GM19463 (cell line): ENCODE measurements around the gene DCLK1.

ENCODE experiments used
- ATAC-seq: cut with Tn5 transposase; IDR thresholded peaks from one replicate; pipeline ENCODE4 v1.9.1; 2021; ENCODE audit warnings: mild to moderate bottlenecking, moderate library complexity; ENCODE audit not compliant: unreplicated experiment

DCLK1 gene

DNA sequence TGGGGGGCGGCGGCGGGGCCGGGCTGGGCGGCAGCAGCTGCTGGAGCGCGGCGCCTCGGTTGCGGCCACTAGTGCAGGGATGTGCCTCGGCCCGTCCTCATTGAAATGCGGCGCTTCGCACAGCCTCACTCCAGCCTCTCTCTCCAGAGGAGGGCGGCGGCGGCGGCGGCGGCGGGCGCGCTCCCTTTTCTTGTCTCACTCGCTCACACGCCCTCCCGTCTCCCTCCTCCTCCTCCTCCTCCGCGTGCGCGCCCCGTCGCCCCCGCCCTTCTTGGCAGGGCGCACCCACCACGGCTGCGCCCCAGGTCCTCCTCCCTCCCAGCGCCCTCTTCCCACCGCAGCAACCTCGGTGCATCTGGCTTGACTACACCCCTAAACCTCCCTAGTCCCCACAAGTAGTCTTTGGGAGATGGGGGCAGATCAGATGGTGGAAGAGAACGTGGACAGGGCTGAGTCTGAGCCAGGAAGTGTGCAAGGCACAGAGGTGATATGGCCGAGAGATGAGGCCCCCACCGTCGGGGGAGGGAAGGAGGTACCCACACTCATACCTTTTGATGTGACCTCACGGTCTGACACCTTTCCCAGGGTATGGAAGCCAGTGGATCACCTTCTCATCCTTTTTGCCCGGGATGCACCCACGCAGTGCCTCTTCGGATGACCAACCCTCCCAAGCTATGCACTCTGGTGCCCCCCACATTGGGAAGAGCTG, at the start of gene DCLK1:
TSS of gene DCLK1 (minus strand) at position 161 of the 709 bp plus-strand sequence.
- ATAC-seq: no peak

DNA sequence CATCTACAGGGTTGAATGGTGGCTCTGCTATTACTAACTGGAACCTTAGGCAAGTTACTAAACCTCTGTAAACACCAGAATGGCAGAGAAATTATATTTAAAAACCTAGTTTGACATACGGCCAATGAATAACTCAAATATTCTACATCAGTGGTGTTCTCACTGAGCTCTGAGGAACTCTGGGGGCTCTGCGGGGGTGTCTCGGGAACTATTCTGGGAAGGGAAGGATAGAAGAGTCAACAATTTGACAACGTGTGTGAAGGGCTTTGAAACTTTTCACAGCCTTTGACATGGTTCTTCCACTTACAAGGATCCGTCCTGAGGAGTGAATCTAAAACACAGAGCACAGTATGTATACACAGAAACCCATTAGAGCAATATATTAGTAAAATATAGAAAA, 44.4 kb upstream of the DCLK1 start:
- ATAC-seq: no peak

DNA sequence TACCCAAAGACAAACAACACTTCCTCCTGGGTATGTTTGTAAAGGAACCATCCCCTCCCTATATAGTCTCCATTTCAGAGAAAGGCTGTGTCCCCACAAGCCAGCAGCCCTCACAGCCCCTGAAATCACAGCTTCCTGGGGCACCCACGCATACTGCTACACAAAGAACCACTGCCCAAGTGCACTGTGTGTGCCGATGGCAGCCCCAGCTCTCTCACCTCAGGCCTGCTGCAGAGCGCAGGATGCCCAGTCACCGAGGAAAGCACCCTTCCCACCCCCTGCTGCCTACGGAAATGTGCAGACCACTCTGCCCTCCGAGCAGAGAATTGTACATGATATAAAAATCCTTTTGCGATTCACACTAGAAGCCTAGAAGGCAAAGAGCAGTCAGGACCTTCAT, 43.7 kb upstream of the DCLK1 start:
- ATAC-seq: no peak

DNA sequence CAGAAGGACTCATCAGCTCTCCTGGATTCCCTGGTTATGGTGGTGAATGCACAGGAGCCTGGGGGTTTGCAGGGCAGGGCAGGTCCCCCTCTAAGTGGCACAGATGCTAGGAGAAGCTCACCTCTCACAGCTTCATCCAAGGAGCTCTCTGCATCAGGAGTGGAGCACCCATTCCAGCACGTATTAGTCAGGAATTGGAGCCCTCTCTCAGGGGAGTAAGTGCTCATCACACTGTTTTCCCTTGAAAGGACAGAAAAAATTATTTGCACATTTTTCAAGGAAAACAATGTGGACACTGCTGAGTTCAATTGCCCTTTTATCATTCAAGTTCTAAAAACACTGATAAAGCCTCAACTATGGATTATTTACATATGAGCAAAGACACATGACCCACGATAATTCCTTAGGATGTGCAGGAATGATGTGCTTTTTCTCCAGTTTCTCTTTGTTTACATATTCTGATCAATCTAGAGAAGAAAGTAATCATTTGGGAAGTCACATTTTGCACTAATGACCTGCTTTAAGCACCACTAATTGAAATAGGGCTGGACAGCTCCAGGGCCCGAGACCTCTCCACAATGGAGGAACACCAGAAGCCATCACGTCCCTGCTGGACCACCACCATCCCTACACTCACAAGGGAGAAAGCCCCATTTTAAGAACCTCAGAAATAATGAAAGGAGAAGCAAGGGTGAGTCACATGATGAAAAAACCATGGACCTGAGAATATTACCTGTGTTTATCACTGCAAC, 42.6 kb upstream of the DCLK1 start:
- ATAC-seq: no peak

DNA sequence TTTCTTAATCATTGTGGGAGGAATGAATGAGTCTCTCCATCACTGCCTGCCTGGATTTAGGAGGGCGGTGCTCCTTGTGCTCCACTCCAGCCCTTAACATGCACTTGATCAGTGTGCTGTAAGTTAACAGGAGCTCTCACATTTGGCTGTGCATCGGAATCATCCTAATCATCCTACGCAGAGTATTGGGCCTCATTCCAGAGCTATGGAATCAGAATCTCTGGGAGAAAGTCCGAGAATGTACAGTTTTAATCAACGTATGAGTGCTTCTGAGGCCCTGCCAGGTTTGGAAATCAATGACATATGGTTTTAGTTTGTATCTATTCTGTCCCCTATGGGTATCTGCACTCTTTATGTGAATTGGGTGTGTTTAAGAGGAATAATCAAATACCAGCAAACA, 34.9 kb upstream of the DCLK1 start:
- ATAC-seq: no peak

DNA sequence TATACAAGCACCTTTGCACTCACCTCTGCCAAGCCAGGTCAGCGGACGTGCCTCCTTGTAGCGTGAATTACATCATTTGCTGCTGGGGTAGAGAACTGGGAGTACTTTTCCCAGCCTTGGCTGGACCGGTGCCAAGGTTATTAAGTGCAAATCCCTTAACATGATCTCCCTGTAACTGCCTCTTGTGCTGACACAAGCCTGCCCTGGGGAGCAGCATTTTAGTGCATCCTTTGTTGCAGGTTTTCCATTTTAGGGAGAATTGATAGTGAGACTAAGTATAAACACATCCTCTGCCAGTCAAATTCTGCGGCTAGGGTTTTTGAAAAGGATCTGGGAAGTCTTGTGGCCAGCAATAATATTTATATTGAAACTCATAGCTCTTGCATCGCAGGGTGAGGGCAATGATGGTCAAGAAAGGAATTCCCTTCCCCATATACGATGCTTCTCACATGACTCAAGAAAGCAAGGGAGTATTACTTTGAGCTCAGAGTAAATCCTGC, 32.7 kb upstream of the DCLK1 start:
- ATAC-seq: no peak

DNA sequence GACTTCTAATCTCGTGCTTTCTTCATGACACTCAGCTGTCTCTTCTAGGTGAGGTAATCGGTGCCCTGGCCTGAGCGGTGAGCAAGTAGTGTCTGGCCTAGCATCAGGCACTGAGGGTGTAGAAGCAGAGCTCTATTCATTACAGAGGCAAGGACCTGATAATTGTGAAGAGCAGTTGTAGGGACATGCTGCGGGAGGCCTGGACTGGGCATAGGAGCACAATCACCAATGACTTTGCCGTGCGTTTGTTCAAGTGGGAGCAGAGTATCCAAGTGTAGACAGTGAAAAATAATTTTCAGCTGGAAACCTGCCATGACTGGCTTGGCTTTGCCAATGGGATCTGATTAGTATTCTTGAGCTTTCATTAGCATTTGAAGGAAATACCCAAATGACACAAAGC, 32.1 kb upstream of the DCLK1 start:
- no peak for ATAC-seq

DNA sequence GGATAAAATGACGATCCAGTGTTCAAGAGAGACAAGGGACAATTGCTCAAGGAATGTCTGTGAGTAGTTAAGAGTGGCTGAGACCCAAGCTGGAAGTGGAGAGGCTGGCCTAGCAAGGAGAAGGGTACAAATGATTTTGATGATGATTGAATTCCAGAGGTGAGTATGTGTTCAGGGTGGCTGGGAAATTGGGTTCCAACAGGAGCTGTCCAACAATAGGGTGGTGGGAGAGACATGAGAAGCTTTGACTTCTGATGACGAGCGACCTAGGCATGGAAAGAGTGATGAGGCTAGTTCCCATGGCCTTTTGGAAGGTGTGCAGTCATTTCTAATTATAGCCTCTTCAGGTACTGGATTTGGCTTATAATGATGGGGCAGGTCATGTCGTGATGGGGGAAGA, 29.1 kb upstream of the DCLK1 start:
- ATAC-seq: no peak

DNA sequence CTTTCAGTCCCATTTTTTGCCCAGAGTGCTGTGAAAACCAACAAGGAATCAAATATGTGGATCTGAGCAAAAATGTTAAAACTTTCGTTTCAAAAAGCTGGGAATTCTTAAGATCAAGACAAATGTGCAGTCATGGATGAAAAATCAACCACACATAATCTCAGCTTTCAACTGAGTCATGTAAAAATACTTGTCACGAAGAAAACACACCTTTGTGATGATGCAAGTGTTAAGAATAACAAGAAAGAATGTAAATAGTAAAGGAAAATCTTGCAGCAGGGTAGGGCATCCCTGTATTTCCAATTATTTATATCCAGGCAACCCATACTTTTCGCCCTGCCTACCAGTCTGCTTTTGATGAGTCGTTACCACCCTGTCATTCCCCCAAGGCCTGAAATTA, 27.4 kb upstream of the DCLK1 start:
- no peak for ATAC-seq

DNA sequence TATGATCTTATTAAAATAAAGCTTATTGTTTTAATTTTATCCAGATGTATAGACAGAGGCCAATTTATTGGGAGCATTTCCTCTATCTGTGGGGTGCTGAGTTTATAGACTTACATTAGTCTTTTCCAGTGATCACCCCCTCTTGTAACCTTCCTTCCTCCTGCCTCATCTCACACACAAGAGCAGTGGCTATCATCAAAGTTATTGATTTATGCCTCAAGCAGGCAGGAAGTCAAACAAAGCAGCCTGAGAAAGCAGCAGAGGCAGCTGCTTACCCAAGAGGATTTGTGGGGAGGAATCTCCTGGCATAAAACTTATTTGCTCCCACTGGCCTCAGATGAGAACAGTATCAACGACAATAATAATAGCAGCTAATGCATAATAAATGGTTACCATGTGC, 26.3 kb upstream of the DCLK1 start:
- ATAC-seq: no peak

DNA sequence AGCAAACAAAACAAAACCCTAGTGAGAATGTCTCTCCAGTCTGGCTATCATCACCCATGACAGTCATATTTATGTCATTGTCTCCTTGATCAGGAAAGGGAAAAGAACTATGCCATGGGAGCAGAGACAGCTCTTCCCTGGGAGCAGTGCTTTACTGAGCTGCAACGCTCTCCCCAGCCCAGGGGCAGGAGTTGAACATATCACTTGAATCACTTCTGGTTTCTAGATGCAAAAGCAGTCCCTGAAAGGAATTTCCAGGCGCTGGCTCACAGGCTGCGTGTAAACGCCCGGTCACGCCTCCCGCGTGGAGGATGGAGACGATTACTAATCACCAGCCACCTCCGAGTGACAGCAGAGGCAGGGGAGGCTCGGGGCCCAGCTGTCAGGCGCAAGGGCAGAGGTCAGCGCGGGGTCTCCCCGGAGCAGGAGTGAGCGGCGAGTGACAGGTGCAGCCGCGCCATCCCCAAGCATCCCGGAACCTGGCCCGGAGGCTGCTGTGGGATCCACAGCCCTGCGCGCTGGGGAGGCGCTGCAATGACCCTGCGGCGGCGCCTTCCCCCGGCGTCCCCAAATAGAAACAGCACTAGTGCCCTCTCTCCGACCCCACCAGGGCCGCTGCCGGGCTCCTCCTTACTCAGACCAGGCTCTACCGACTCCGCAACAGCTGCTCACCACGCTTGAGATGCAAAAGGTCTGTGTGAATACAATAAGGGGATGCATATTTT, 23.5 kb upstream of the DCLK1 start:
- ATAC-seq: no peak

DNA sequence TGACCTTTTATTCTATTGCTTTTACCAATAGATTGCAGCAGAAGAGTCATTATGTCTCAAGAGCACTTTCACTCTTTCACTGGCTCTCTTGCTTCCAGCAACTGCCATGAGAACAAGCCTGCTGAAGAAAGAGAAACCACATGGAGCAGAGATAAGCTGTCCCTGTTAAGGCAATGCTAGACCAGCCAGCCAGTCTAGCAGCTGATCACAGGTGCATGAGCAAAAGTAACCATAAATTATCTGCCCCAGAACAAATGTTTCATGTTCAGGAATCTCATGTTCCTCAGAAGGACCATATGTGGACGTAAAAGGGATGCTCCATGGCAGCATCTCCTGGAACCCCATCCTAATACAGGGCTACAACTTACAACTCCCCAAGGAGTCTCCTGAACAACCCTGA, 20.4 kb upstream of the DCLK1 start:
- ATAC-seq: no peak

DNA sequence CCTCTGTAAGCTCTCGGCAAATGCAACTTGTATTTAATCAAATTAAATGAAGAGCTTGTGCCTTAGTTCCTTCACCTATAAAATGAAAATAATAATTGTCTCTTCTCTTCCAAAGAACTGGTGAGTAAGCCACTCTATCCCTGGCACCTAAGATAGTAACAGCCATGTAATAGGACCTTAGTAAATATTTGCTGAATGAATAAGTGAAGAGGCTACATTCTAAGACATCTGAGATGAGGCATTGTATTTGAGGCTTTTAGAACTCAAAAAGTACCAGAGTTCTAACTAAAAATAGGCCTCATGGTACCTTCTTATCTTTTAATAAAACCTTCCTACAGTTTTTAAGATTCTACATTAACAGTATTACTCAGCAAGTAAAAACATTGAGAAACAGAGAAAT, 17.3 kb upstream of the DCLK1 start:
- ATAC-seq: no peak

DNA sequence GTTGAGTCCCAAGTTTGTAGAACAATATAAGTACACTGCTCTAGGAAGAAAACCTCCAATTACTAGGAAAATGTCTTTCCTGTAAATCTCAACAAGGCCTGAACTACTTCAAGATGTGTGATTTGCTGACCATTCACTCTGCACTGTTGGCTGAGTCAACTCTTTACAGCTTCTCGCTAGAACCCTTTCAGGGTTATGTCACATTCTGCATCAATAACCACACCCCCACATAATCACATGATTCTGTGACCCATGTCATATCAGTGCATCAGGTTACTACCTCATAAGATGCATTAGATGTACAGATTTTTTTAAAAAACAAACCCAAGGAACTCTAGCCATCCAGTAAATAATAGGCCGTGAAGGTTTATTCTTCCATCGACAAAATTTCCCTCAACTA, 16.1 kb upstream of the DCLK1 start:
- ATAC-seq: no peak

DNA sequence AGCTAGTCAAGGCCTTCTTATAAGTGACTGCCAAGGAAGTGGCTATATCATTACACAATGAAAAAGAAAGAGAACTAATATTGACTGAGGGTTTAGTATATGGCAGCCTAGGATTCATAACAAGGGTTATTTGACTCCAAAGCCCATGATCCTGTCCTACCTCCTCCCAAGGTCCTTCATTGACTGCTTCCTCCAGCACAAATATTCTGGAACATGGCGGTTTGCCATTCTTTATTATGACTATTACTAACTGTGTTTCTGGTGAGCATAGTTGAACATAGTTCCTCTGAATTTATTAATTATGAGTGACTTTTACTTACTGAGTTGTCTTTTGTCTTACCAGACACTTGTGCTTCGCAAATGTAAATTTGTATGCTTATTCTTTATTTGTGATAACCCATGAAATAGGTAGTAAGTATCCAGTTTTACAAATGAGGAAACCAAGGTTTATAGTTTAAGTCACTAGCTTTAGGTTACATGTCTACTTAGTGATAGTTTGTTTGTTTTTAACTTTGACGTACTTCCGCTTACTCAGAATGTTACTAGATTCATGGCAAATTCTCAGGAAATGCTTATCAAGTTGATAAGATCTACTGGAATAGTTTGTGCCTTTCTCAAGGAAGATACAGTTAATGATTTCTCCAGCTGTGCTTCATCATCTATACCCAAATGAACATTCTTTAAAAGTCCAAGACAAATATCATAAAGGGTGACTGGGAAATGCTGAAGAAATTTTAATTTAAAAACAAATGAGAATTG, 15.5 kb upstream of the DCLK1 start:
- no peak for ATAC-seq

DNA sequence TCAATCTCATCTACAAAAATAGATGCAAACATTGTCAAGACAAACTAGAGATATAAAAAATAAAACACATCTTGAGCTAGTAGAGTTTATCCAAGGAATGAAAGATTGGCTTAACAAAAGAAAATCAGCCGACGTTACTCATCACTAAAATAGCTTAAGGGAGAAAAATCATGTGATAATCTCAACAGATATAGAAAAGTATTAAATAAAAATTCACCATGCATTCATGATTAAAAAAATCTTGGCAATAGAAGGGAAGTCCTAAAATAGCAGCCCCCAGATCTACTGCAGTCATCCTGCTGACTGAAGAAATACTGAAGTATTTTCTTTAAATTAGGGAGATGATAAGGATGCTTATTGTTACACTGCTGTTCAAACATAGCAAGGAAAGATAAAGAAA, 12.6 kb upstream of the DCLK1 start:
- no peak for ATAC-seq

DNA sequence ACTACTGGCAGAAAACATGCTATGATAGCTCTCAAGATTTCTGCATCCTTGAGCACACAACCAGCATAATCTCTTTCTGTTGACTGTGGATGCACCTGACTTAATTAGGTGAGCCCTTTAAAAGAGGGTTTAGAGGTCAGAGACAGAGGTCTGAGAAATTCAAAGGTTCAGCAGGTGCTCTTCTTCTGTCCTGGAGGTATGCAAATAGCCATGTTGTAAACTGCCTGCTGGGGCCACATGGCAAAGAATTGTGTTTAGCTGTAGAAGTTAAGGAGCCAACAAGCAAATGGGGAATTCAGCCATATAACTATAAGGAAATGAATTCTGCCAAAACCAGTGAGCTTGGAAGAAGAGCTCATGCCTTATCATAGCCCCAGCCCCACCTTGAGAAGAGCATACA, 11.6 kb upstream of the DCLK1 start:
- ATAC-seq: no peak

DNA sequence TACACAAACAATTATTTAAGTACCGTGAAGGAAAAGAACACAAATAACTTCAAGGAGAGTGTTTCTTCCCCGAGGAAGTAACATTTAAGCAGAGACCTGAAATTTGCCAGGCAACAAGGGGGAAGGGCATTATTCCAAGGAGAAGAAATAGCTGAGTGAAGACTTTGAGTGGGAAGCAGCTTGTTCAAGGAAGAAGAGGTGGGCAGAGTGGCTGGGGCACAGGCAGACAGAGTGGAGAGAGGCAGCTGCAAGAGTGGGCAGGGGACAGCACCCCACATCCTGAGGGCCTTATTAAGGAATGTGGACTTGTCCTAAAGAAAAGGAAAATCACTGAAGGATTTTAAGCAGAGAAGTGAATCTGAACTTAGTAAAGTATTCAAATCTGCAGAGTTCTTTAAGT, 4.7 kb upstream of the DCLK1 start:
- ATAC-seq: no peak

DNA sequence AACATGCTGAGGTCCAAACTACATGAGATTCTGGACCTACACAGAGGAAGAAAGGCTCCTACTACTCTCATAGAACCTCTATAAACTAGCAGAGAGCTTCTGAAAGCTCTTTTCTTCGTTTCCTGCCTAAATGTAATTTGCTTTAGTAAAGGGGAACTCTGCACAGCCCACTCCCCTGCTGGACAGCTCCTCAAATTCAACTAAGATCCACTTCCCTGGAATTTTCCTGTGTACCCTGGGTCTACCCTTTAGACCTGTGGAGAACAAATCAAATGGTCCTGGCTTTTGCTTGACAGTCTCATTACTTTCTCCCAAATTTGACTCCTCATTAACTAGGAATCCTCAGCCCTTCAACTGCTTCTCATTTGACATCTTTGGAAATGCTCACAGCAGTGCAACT, 3.5 kb upstream of the DCLK1 start:
- ATAC-seq: no peak

DNA sequence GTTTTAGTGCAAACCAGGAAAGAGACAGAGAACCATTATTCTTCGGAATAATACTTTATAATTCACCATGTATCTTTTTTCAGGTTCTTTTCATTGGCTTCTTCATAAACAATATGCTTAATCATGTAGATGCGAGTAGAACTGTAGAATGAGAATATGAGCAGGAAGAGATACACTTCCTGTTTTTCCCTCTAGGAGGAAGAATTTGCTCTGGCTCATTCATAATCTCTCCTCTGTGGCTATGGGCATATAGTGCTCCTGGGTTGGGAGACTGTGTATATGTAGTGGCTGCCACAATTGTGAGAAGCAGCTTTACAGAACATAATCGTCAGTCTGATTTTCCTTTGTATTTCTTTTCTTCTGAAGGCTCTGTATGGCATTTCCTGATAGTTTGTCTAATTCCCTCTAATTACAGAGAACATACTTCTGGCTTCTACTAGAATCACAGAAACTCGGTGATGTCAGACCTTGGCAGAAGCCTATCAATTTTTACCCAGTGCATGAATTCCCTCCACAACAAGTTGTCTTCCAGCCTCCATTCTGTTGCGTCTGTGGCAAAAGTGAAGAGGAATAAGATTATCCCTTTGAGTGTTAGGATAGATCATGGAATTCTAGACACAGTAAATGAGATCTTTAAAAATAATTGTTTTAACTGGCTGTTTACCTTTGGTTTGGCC, 2.9 kb upstream of the DCLK1 start:
- ATAC-seq: no peak

DNA sequence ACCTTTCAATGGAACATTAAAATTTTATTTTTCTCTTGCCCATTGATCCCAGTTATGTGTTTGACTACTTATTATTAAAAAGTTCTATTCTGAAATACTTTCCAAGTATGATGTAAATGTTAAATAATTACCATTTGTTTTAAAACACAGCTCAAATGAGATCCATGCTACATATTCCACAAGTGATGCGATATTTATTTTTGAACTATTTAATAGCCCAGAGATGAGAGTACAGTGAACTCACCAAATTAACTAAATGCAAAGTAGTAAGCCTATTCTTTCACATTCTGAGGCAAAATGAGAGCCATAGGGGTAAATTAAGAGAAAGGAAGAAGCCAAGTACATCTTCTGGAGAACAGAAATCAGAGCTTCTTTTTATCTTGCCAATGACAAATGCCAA, 1.2 kb upstream of the DCLK1 start:
- no peak for ATAC-seq
